HCT116 (cell line): ENCODE data around the gene LCNL1. TPM values are rescaled to one million over a fixed set of nuclear protein-coding genes. Genes with fewer than 3 reads are reported as not detected.

Source experiments
- ATAC-seq: fragments of 200-7000 bp; cut with Tn5 transposase; 2 replicates; pipeline ENCODE4 v1.9.1; 2020; ENCODE audit warnings: mild to moderate bottlenecking, moderate library complexity
- BruUV-seq: library from RNA; stranded (reverse); fragments of 400-500 nt; replicated peaks from 2 replicates; lab custom pipeline; 2021; lab: Mats Ljungman, UMichigan
- CTCF ChIA-PET: fragments of 300-600 bp; sonication (Branson Sonifier 250); formaldehyde crosslinking; loops from one replicate; lab custom pipeline; 2021; ENCODE audit warnings: antibody characterized with exemption; lab: Charles Lee
- POLR2A ChIA-PET: fragments of 300-600, 350-600 bp; sonication (Branson Sonifier 250); formaldehyde crosslinking; loops from one replicate; lab custom pipeline; 2021; ENCODE audit warnings: antibody characterized with exemption; lab: Charles Lee
- RAD21 ChIA-PET, 2 experiments: fragments of 300-600 bp; sonication (Branson Sonifier 250); formaldehyde crosslinking; loops; one replicate each; lab custom pipeline; 2023; ENCODE audit warnings: low total read pairs in 2 of 2; ENCODE audit not compliant: uncharacterized antibody in 2 of 2, unreplicated experiment in 2 of 2, low non-redundant PET in 1 of 2; lab: Charles Lee
- DNase-seq: peaks from one replicate; pipeline ENCODE4 v3.0.0-alpha.2; 2010; ENCODE audit warnings: low read depth, low spot score
- H2AFZ ChIP-seq: fragments of 200-600 bp; shearing (Covaris generic), sonication (generic); 2 replicates; pipeline ENCODE4 v1.6.1; 2017; ENCODE audit warnings: low read depth, mixed run types, mixed read lengths, antibody characterized with exemption, low read length; ENCODE audit not compliant: poor library complexity, severe bottlenecking
- H3K27ac ChIP-seq: 2 replicates; pipeline ENCODE4 v1.5.1; 2012; ENCODE audit warnings: low read depth, low read length
- H3K27me3 ChIP-seq: fragments of 200-600 bp; sonication (generic); 2 replicates; pipeline ENCODE4 v1.6.1; 2016; ENCODE audit warnings: mixed run types, low read length, mixed read lengths; ENCODE audit not compliant: insufficient read depth
- H3K36me3 ChIP-seq, 2 experiments: fragments of 200-500 bp in 1 of 2; fragments of 200-600 bp in 1 of 2; sonication (Bioruptor generic) in 1 of 2; sonication (generic) in 1 of 2; 2 replicates each; pipeline versions ENCODE4 v1.5.1 to v1.6.1; 2014 to 2016; ENCODE audit warnings: low read length in 2 of 2, inconsistent platforms in 1 of 2, mixed read lengths in 1 of 2, mixed run types in 1 of 2; ENCODE audit not compliant: insufficient read depth in 2 of 2, control insufficient read depth in 1 of 2
- H3K4me1 ChIP-seq, 2 experiments: fragments of 200-600 bp in 1 of 2; sonication (generic) in 1 of 2; 2 replicates each; pipeline versions ENCODE4 v1.5.1 to v1.6.1; 2012 to 2017; ENCODE audit warnings: low read length in 2 of 2, inconsistent platforms in 1 of 2, mild to moderate bottlenecking in 1 of 2, mixed read lengths in 1 of 2, mixed run types in 1 of 2, moderate library complexity in 1 of 2; ENCODE audit not compliant: insufficient read depth in 2 of 2, control insufficient read depth in 1 of 2
- H3K4me2 ChIP-seq: fragments of 200-600 bp; sonication (generic); 2 replicates; pipeline ENCODE4 v1.6.1; 2017; ENCODE audit warnings: mixed run types, low read length, mixed read lengths
- H3K4me3 ChIP-seq, 2 experiments: fragments of 200-600 bp in 1 of 2; sonication (generic) in 1 of 2; replicated peaks in 1 of 2; 2 replicates each; pipeline ENCODE4 v1.5.1; 2011 to 2016; ENCODE audit warnings: low read length in 2 of 2, control low read depth in 1 of 2, low read depth in 1 of 2, mild to moderate bottlenecking in 1 of 2, mixed read lengths in 1 of 2, mixed run types in 1 of 2
- H3K79me2 ChIP-seq: fragments of 200-600 bp; sonication (generic); 2 replicates; pipeline ENCODE4 v1.6.1; 2017; ENCODE audit warnings: mild to moderate bottlenecking, mixed run types, low read length, moderate library complexity, mixed read lengths; ENCODE audit not compliant: insufficient read depth
- H3K9ac ChIP-seq: fragments of 200-600 bp; sonication (generic); 2 replicates; pipeline ENCODE4 v1.6.1; 2016; ENCODE audit warnings: low read length, mixed read lengths
- H3K9me2 ChIP-seq: fragments of 200-600 bp; sonication (generic), shearing (Covaris generic); 2 replicates; pipeline ENCODE4 v1.6.1; 2017; ENCODE audit warnings: mixed run types, mild to moderate bottlenecking, moderate library complexity; ENCODE audit not compliant: insufficient read depth
- H3K9me3 ChIP-seq, 2 experiments: fragments of 200-500 bp in 1 of 2; fragments of 200-600 bp in 1 of 2; sonication (Bioruptor generic) in 1 of 2; sonication (generic) in 1 of 2; 2 replicates each; pipeline ENCODE4 v1.6.1; 2014 to 2017; ENCODE audit warnings: low read length in 2 of 2, mixed read lengths in 2 of 2, inconsistent platforms in 1 of 2, low read depth in 1 of 2, mild to moderate bottlenecking in 1 of 2, mixed run types in 1 of 2, moderate library complexity in 1 of 2; ENCODE audit not compliant: control insufficient read depth in 1 of 2, insufficient read depth in 1 of 2
- H4K20me1 ChIP-seq: fragments of 200-600 bp; sonication (generic), shearing (Covaris generic); 2 replicates; pipeline ENCODE4 v1.6.1; 2017; ENCODE audit warnings: mixed run types, mild to moderate bottlenecking, moderate library complexity; ENCODE audit not compliant: insufficient read depth
- CTCF ChIP-seq, 3 experiments: fragments of 200-600 bp in 1 of 3; sonication (generic) in 1 of 3; IDR thresholded peaks in 2 of 3; conservative IDR thresholded peaks in 1 of 3; 2 replicates each; pipeline ENCODE4 v1.5.1; 2012 to 2017; ENCODE audit warnings: low read depth in 2 of 3, low read length in 2 of 3, antibody characterized with exemption in 1 of 3, borderline replicate concordance in 1 of 3, control low read depth in 1 of 3, mild to moderate bottlenecking in 1 of 3, mixed read lengths in 1 of 3, mixed run types in 1 of 3, moderate library complexity in 1 of 3; ENCODE audit not compliant: insufficient read depth in 1 of 3
- FOSL1 ChIP-seq: IDR thresholded peaks from 2 replicates; pipeline ENCODE4 v1.6.1; 2012; ENCODE audit warnings: low read depth
- SP1 ChIP-seq: IDR thresholded peaks from 2 replicates; pipeline ENCODE4 v1.6.1; 2012; ENCODE audit warnings: low read depth
- intact Hi-C: fragments of 100-400 bp; cut with micrococcal nuclease; formaldehyde crosslinking; loops from 2 replicates; pipeline ENCODE4 v1.10.0; 2022
- total RNA-seq: library from RNA; stranded (reverse); gene quantifications from one replicate; pipeline ENCODE4 v1.2.1, GENCODE V29; 2021; ENCODE audit not compliant: unreplicated experiment

The LCNL1 gene
- total RNA-seq, 1 experiment from 2014 or later = 0.44 TPM

DNA sequence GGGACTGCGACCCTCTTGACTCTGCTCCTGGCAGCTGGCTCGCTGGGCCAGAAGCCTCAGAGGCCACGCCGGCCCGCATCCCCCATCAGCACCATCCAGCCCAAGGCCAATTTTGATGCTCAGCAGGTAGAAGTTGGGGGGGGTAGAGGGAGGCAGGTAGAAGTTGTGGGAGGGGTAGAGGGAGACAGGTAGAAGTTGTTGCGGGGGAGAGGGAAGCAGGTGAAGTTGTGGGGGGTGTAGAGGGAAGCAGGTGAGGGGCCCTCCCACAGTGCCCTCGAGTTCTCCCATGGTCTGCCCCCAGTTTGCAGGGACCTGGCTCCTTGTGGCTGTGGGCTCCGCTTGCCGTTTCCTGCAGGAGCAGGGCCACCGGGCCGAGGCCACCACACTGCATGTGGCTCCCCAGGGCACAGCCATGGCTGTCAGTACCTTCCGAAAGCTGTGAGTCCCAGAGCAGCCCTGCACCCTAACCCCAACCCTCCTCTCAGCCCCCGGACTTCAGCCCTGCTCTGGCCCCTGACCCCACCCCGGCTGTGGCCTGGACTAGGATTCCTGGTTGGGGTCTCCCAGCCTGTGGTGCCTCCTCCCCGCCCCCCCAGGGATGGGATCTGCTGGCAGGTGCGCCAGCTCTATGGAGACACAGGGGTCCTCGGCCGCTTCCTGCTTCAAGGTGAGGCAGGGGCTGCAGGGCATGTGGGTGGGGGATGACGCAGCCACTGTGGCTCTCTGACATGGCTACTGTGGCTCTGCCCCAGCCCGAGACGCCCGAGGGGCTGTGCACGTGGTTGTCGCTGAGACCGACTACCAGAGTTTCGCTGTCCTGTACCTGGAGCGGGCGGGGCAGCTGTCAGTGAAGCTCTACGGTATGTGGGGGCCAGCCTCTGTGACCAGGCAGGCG lies 37.2 kb upstream of the LCNL1 start:
- peak overlapping the region; percentile 97 for H3K27ac ChIP-seq
- no peaks in the 10 kb centered on the region for H3K27me3 ChIP-seq
- no peaks in the 10 kb centered on the region for H4K20me1 ChIP-seq
- H3K9me2 ChIP-seq = no peaks in the 10 kb centered on the region
- H3K4me2 ChIP-seq = peak overlapping the region; percentile 45
- intact Hi-C loops = loop anchor here (10.0 kb wide), 1 partner anchor 101 kb away; the partner anchor contains the start of genes AJM1 and PHPT1
- H3K9me3 ChIP-seq = no peaks in the 10 kb centered on the region
- TF ChIP-seq FOSL1 (no peak), SP1 (no peak), CTCF (IDR thresholded peaks at IDR 0.05 in 2 of 3, conservative IDR thresholded peaks at IDR 0.05 in 1 of 3; ENCODE audit: borderline replicate concordance in 1 of 3, insufficient read depth in 1 of 3, low read depth in 2 of 3, low read length in 2 of 3) (no peak)
- TF ChIP-seq, all 23 proteins: peak for 0
- DNase-seq = no peak
- ChIA-PET RAD21 (no interaction called here), POLR2A (no interaction called here), CTCF (interaction anchor here (0.6 to 1.4 kb wide), 4 partner anchors 15 to 101 kb away, joined by 3 to 9 read pairs (median 3); no protein-coding TSS in a partner anchor)
- H3K4me1 ChIP-seq = peaks cover 25 to 49% of the 10 kb centered on the region in 2 experiments
- peak overlapping the region in 1 of 2 experiments; percentile 88; a peak in 3 of 4 replicates for H3K4me3 ChIP-seq
- H3K36me3 ChIP-seq = peaks cover 8 to 12% of the 10 kb centered on the region in 2 experiments; a peak in 3 of 4 replicates
- ATAC-seq = no peak
- H3K79me2 ChIP-seq = peaks cover 20% of the 10 kb centered on the region
- no peak overlapping the region for H2AFZ ChIP-seq
- H3K9ac ChIP-seq = no peak overlapping the region
- BruUV-seq = no TSS peak
